Thymus (tissue), 11 donors: ENCODE data around the gene PIWIL4. TPM values are rescaled to one million over a fixed set of nuclear protein-coding genes. Genes with fewer than 3 reads are reported as not detected.

Source experiments
- DNase-seq, 9 donors: peaks; one replicate each; pipeline ENCODE4 v3.0.0-alpha.2; 2013; ENCODE audit warnings: low spot score in 9 of 9, low read depth in 6 of 9, missing footprints in 1 of 9
- H3K27ac ChIP-seq, 2 donors: one replicate each; pipeline ENCODE4 v1.5.1; 2013; ENCODE audit warnings: control low read depth in 1 of 2, low read depth in 1 of 2, low read length in 1 of 2, mild to moderate bottlenecking in 1 of 2, moderate library complexity in 1 of 2
- H3K27me3 ChIP-seq, 2 donors: one replicate each; pipeline ENCODE4 v1.5.1; 2013; ENCODE audit warnings: low read length in 1 of 2; ENCODE audit not compliant: control insufficient read depth in 2 of 2, insufficient read depth in 1 of 2
- H3K36me3 ChIP-seq, 2 donors: one replicate each; pipeline ENCODE4 v1.5.1; 2013; ENCODE audit warnings: low read length in 1 of 2, mild to moderate bottlenecking in 1 of 2, moderate library complexity in 1 of 2; ENCODE audit not compliant: control insufficient read depth in 2 of 2, insufficient read depth in 2 of 2
- H3K4me1 ChIP-seq, 2 donors: one replicate each; pipeline ENCODE4 v1.5.1; 2013; ENCODE audit warnings: low read length in 2 of 2; ENCODE audit not compliant: control insufficient read depth in 2 of 2, insufficient read depth in 2 of 2
- H3K4me3 ChIP-seq, 2 donors: one replicate each; pipeline ENCODE4 v1.5.1; 2013; ENCODE audit warnings: low read length in 2 of 2, control low read depth in 1 of 2, mild to moderate bottlenecking in 1 of 2
- H3K9me3 ChIP-seq, 2 donors: one replicate each; pipeline ENCODE4 v1.5.1; 2013; ENCODE audit warnings: low read length in 1 of 2, mild to moderate bottlenecking in 1 of 2; ENCODE audit not compliant: control insufficient read depth in 2 of 2, insufficient read depth in 1 of 2
- whole genome bisulfite sequencing: extraction: QIAGEN DNeasy Blood & Tissue Kit; methylation state at CpG from one replicate; pipeline ENCODE4 v1.1.7; 2013; 5-methylcytosine and 5-hydroxymethylcytosine counted together
- polyA plus RNA-seq: library from polyadenylated mRNA; stranded (reverse); fragments of 200-250 nt; gene quantifications from one replicate; pipeline ENCODE4 v1.2.3, GENCODE V29; 2013
- total RNA-seq: library from RNA; stranded (reverse); fragments of 120-200 nt; gene quantifications from one replicate; pipeline ENCODE4 v1.2.4, GENCODE V29; 2013
- donor health status: healthy.

Gene PIWIL4
- total and polyA plus RNA-seq, 2 donors: 2.5 to 10.9 TPM

GRCh38 chr11:94668212-94668793, 101.1 kb downstream of the PIWIL4 start:
- 94% methylated on average over 2 of the region's 2 CpGs for WGBS
- H3K4me1 ChIP-seq: no peaks in the 10 kb centered on the region
- H3K4me3 ChIP-seq: no peak overlapping the region
- H3K36me3 ChIP-seq: no peaks in the 10 kb centered on the region
- H3K27ac ChIP-seq: no peak overlapping the region
- H3K9me3 ChIP-seq: peaks cover 0 to 14% of the 10 kb centered on the region in 2 donors
- no peak for DNase-seq
- no peaks in the 10 kb centered on the region for H3K27me3 ChIP-seq

DNA sequence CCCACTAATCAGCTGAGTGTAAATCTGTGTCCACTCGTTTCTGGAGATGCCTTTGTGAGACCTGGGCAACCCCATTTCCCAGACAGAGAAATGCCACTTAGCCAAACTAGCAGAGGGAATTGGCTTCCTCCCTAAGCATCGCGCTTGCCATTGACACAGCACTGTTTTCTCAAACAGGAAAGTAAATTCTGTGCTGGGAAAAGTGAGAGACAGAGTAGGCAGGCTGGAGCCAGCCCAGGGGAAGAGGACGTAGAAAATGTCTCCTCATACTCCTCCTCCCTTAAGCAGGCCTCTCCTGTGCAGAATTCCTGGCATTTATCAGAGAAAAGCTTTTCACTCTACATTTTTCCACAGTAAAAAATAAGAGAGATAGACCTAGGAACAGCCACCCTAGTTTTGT, 101.9 kb downstream of the PIWIL4 start:
- DNase-seq: no peak
- Histone ChIP-seq H3K4me3 (no peak overlapping the region), H3K27me3 (no peaks in the 10 kb centered on the region), H3K9me3 (peaks cover 0 to 14% of the 10 kb centered on the region in 2 donors), H3K4me1 (no peaks in the 10 kb centered on the region), H3K36me3 (no peaks in the 10 kb centered on the region), H3K27ac (no peak overlapping the region)
- WGBS: 94% methylated on average over 4 of the region's 4 CpGs

Other genes with a start within 250 kb of the PIWIL4 start
- 0.14 TPM for gene GPR83, start 165.9 kb upstream of the PIWIL4 start, total RNA-seq
- 0.23 TPM for gene GPR83, start 165.9 kb upstream of the PIWIL4 start, polyA plus RNA-seq
- 26.8 TPM for gene MRE11, start 73.5 kb upstream of the PIWIL4 start, total RNA-seq
- 11.7 TPM for gene MRE11, start 73.5 kb upstream of the PIWIL4 start, polyA plus RNA-seq
- gene ANKRD49, start 73.4 kb upstream of the PIWIL4 start, total RNA-seq: 44.0 TPM
- 41.0 TPM for gene ANKRD49, start 73.4 kb upstream of the PIWIL4 start, polyA plus RNA-seq
- gene C11orf97, start 54.9 kb upstream of the PIWIL4 start, total RNA-seq: not detected
- gene C11orf97, start 54.9 kb upstream of the PIWIL4 start, polyA plus RNA-seq: not detected
- gene FUT4, start 23.4 kb upstream of the PIWIL4 start, total RNA-seq: 5.0 TPM
- 4.3 TPM for gene FUT4, start 23.4 kb upstream of the PIWIL4 start, polyA plus RNA-seq
- 31.8 TPM for gene AMOTL1, start 201.0 kb downstream of the PIWIL4 start, total RNA-seq
- gene AMOTL1, start 201.0 kb downstream of the PIWIL4 start, polyA plus RNA-seq: 10.5 TPM